ENCODE measurements around the gene CALML5.

Gene CALML5

DNA sequence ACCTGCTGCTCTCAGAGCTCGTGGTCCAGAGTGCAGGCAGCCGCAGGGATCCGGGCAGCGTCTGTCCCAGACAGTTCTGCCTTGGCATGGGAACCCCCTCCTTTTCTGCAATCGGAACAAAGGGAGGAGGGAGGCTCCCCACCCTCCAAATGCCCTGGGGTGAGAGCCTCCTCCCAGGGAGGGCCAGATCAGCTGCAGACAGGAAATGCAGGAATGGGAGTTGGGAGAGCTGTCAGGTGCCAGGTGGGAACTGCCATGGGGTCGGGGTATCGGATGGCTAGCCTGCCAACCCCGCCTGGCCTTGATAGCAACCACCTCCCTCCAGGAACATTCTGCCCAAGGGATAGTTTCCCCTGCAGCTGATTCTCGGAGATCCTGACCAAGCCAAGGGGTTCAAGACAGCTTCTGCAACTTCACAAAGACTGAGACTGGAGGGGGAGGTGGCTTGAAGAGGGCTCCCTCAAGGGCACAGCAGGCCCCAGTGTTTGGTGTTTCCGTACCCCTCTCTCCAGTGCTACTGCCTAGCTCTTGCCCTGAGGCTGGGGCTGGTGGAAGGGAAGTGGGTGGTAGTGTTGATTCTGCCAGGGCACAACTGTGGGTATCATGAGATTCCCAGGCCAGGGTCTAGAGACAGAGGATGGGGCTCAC lies at the start of gene CALML5:
TSS of gene CALML5 (minus strand) at position 78 of the 648 bp plus-strand sequence. CDS start 132 bp downstream, outside the sequence.
- no peak for DNase-seq

DNA sequence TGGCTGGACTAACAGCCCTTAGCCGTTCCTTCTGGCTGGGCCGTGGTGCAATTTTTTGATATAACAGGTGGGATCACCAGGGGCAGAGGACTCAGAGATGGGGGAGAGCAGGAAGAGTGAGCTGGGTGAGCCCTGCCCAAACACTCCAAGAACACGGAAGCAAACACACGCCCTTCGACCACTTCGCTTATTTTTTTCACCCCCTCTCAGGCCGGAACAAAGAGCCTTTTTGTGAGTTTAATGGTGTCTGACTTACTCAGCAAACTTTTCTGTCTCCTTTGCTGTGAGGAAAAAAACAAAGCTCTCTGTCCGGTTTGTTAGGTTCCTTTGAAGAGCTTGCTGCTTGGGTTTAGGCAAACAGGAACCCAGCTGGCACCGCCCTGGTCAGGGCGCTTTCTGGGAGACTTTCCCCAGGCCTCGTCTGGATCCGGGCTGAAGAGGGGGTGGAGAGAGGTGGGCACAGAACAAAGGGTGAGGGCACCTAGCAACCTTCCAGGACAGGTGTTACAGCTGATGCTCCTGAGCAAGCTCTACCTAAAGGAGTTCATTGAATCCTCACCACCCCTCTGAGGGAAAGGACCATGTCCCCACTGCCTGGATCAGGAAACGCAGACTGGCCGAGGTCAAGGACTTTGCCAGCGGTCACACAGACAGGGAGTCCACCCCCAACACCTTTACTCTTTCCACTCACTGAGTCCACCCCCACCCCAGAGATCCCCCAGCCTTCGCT lies 48.7 kb upstream of the CALML5 start:
- no peak for DNase-seq

DNA sequence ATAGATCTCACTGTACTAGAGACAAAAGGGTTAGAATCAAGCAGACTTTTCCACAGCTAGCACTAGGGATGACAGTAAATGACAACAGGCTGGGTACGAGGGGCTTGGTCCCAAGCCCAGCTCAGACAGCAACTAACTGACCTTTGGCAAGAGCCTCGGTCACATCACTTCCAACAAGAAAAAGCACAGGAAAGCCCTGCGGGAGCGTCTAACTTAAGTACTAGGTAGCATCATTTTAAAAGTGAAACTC lies 48.2 kb upstream of the CALML5 start:
- DNase-seq: no peak

- DNase-seq: no peak
Measured at GRCh38 chr10:5546891-5547680, 47.7 kb upstream of the CALML5 start.

GRCh38 chr10:5545778-5546710 lies 46.7 kb upstream of the CALML5 start:
- no peak for DNase-seq

DNA sequence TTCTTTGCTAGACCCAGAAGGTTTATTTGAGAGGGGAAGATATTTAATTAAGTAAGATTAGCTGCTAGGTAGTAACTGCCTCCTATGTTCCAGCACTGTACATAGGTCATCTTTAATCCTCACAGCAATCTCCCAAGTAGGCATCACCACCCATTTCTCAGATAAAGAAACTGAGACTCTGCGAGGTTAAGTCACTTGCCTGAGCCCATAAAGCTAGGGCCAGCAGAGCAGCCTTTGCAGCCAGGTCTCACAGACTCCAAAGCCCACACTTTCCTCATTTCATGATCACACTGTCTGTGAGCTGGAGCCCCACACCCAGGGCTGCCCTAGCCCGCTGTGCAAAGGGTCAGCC lies 46.0 kb upstream of the CALML5 start:
- DNase-seq: no peak

GRCh38 chr10:5545011-5545410 lies 45.6 kb upstream of the CALML5 start:
- no peak for DNase-seq

- no peak for DNase-seq
Measured at GRCh38 chr10:5544216-5544805, 44.9 kb upstream of the CALML5 start.

DNA sequence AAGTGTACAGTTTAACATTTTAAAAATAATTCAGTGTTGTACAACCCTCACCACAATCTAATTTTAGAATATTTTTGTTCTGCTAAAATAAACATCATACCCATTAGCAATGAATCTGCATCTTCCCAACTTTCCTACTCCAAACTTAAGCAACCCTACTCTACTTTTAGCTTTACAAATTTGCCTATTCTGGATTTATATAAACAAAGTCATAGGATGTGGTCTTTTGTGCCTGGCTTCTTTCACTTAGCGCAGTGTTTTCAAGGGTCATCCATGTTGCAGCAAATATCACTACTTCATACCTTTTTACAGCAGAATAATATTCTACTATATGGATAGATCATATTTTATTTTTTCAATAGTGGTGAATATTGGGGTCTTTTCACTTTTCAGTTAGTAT lies 44.3 kb upstream of the CALML5 start:
- DNase-seq: no peak

GRCh38 chr10:5542100-5542499 lies 42.7 kb upstream of the CALML5 start:
- no peak for DNase-seq

DNA sequence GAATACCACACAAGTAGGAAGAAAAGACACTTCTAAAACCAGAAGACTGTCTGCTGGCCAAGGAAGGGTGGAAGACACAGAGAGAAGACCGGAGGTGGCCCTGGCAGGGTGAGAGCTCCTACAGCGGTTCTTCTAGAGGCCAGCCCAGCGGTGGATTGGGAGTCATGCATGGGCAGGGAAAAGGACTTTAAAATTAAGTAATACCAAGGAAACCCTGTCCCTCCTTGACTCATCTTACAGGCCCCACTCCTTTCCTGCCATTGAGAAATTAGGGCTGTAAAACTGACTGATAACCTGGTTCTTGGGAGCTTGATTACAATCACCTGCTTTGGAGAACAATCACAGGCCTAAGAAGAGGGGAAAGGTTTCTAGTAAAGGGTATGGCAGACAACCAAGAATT lies 41.5 kb upstream of the CALML5 start:
- no peak for DNase-seq

DNA sequence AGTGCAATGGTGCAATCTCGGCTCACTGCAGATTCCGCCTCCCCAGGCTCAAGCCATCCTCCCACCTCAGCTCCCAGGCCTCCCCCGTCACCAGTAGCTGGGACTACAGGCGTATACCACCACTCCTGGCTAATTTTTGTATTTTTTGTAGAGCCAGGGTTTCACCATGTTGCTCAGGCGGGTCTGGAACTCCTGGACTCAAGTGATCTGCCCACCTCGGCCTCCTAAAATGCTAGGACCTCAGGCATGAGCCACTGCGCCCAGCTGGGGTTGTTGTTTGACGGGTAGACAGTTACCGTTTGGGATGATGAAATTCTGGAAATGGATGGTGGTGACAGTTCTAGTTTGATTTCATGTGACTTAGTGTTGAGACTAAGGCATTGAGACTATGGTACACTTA lies 40.7 kb upstream of the CALML5 start:
- DNase-seq: no peak

GRCh38 chr10:5538892-5539651 lies 39.7 kb upstream of the CALML5 start:
- DNase-seq: no peak

DNA sequence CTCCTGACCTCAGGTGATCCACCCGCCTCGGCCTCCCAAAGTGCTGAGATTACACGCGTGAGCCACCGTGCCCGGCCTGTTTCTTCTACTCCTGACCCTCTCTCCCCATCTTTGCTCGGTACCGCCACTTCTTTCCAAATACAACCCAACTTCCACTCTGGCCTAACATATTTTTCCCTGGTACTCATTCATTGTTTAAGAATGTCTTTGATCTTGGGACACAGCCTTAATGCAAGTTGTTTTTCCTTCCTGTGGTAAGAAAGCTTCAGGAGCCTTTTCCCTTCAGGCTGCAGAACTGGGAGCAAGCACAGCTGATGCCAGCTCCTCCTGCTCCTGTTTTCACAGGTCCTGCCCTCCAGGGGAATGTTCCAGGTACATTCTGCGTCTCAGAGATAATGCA lies 39.1 kb upstream of the CALML5 start:
- no peak for DNase-seq

DNA sequence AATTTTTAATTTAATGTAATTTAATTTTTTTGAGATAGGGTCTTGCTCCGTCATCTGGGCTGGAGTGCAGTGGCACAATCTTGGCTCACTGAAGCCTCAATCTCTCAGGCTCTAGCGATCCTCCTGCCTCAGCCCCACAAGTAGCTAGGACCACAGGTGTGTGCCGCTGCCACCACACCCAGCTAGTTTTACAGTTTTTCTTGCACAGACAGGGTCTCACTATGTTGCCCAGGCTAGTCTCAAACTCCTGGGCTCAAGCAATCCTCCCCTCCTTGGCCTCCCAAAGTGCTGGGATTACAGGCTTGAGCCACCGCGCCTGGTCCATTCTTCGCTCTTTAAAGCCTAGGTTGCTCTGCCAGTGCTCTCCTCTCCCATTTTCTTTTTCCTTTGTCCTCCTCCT lies 38.3 kb upstream of the CALML5 start:
- DNase-seq: no peak

DNA sequence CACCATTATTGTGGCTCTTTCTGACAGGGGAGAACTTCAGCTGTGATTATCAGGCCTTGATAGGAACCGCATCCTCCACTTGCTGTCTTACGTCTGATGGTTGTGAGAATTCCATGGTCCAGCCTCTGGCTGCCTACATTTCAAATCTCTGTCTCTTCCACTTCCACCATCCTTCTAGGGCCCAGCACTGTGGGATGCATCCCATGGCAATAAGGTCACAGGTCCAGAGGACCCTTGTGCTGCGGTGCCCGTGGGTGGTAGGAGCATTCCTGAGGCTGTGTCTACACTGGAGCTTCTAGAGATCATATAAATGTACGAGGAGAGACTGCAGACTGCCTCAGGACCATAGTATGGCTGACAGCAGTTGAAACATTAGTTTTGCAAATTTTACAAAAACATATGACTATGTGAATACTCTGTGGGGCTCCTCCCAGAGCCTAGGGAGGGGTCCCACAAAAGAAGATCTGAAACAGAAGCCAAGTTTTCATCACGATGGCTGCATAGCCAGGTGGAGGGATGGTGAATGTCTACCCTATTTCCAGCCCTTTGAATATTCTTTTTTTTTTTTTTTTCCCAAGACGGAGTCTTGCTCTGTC lies 37.2 kb upstream of the CALML5 start:
- no peak for DNase-seq

- DNase-seq: no peak
Measured at GRCh38 chr10:5534880-5535856, 35.8 kb upstream of the CALML5 start.

- DNase-seq: no peak
Measured at GRCh38 chr10:5534051-5534821, 34.9 kb upstream of the CALML5 start.

- no peak for DNase-seq
Measured at GRCh38 chr10:5533098-5533731, 33.8 kb upstream of the CALML5 start.
